Activated T-cell treated with anti-CD3 and anti-CD28 coated beads for 24 hours (primary cell): ENCODE results near the gene EVA1A.

ENCODE experiments used
- DNase-seq: peaks from one replicate; pipeline ENCODE4 v3.0.0-alpha.2; 2020; ENCODE audit warnings: low read depth

Gene EVA1A

DNA sequence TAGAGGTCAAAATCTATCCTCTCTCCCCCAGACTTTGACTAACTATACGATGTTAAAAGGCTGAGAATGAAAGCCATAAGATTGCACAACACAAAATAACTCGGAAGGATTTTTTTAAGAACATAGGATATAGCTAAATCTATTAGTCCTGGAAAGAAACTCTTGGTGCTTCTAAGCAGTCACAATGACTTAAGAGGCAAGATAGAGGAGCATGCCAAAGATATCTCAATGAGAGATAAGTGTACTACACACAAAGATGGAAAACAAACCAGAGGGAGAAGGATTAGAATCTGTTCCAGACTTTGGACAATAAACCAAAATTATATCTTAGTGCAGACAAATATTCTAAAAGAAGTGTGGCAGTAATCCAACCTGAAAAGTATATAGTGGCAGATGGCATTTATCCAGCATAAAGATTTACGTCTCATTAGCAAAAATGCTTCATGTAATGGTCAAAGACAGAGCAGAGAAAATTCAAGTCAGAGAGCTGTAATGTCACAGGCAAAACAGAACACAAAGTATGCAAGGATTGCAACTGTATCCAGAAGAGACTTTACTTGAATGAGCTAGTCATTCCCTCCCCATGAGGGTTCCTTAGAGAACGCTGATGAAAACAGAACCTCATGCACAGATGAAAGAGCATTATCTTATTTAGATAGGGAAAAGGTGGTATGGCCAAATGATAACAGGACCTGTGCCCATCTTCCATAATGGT lies 28.8 kb upstream of the EVA1A start:
- no peak for DNase-seq

DNA sequence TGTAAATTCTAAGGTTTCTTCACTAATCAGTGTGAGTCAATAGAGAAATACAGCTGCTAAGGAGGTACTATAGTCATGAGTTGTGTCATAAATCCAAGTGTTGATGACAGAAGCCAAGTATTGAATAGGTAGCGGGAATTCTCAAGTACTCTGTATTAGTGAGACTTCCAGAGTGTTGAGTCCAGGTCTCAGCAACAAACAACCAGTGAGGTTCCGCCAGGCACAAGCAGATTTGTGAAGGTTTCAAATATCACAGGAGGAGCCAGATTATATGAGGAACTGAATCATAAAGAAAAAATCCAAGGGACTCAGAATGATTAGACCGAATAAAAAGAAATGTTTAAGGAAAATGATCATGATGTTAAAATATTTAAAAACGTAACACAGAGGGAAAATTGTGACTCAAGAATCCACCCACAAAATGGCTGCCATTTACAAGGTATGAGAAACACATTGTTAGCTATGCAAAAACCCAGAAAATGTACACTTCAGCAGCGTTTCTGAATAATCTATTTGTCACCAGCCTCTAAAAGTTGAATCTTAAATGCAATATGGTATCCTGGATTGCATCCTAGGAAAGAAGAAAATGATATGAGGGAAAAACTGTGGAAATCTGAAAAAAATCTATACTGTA lies 27.3 kb upstream of the EVA1A start:
- no peak for DNase-seq

DNA sequence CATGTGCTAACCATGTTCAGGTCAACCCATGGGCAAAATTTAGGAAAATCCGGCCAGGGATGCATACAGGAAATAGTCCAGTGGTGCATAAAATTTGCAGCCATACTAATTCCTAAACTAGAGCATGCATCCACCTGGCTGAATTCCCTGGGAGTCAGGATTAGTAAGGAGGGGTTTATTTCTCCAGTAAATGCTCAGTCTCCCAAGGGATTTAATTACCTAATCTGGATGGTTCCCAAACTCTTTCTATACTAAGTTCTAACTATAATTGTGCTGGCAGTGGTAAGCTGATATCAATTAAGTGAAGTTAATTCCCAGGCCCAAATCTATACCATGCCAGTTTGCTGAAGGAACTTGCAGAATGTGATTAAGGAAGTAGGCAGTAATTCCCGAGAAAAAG lies 26.2 kb upstream of the EVA1A start:
- DNase-seq, result no peak

DNA sequence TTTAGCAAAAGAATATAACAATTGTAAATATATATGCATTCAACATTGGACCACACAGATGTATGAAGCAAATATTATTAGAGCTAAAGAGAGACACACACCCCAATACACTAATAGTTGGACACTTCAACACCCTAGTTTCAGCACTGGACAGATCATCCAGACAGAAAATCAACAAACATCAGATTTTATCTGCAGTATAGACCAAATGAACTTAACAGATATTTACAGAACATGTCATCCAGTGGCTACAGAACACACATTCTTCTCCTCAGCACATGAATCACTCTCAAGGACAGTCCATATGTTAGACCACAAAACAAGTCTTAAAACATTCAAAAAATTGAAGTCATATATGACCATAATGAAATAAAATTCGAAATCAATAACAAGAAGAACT lies 22.1 kb upstream of the EVA1A start:
- no peak for DNase-seq

DNA sequence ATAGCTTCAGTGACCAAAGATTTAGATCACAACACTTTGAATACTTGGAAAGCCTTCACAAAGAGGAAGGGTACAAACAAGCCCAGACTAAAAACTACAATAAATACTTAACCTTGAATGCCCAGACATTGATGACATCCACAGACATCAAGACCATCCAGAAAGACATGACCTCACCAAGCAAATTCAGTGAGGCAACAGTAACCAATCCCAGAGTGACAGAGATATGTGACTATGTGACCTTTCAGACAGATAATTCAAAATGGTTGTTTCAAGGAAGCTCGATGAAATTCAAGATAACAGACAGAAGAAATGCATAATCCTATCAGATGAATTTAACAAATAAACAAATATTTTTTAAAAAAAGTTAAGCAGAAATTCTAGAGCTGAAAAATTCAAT lies 19.9 kb upstream of the EVA1A start:
- no peak for DNase-seq

DNA sequence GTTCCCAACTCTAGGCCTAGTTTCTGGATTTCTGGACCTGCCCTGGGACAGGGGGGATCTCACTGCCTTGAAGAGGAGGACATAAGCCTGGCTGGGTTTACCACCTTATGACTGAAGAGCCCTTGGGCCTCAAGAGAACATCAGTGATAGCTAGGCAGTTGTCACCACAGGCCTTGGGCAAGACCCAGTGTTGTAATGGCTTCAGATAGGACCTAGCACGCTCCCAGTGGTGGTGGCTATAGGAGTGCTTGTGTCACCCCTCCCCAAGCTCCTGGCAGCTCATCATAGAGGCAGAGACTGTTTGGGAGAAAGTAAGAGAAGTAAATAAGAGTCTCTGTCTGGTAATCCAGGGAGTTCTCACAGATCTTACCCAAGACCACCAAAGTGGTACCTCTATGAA lies 19.4 kb upstream of the EVA1A start:
- no peak for DNase-seq

DNA sequence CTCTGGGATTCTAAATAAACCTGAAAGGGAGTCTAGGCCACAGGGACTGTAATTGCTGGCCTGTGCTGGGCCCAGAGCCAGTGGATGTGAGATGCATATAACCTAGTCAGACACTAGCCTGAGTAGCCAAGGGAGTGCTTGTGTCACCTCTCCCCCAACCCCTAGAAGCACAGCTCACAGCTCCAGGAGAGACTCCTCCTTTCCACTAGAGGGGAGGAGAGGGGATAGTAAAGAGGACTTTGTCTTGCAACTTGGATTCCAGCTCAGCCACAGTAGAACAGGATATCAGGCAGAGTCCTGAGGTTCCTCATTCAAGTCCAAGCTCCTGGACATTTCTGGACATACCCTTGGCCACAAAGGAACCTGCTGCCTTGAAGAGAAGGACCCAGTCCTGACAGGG lies 18.4 kb upstream of the EVA1A start:
- no peak for DNase-seq

DNA sequence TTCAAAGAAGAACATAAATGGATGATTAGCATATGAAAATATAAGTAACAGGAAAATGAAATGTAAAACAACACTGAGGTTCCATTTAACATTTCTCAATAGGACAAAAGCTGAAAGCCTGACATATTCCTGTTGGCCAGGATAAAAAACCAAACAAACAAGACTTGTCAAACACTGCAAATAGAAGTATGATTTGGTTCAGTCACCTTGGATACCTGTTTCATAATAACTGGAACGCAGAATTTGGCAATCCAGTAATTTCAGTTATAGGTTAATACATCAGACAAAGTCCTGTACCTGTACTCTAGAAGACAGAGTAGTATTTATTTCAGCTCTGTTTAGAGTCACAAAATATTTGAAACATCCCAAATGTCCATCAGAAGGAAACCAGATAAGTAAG lies 16.5 kb upstream of the EVA1A start:
- no peak for DNase-seq

DNA sequence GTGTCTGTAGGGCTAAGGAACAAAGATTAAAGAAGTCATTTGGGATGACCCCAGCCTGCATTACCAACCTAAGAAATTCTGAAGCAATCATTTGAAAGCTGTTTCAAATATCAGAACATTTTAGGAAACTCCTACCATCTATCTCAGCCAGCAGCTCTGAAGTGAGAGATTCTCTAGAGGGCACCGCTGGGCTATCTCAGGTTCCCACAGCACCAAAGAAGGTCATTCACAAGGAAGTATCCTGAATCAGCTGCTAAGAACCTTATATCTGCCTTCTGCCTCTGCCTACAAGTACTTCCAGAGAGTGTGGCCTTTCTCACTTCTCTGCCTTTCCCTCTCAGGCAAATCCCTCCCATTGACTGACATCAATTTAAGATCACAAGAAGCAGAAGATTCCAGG lies 13.4 kb upstream of the EVA1A start:
- no peak for DNase-seq

DNA sequence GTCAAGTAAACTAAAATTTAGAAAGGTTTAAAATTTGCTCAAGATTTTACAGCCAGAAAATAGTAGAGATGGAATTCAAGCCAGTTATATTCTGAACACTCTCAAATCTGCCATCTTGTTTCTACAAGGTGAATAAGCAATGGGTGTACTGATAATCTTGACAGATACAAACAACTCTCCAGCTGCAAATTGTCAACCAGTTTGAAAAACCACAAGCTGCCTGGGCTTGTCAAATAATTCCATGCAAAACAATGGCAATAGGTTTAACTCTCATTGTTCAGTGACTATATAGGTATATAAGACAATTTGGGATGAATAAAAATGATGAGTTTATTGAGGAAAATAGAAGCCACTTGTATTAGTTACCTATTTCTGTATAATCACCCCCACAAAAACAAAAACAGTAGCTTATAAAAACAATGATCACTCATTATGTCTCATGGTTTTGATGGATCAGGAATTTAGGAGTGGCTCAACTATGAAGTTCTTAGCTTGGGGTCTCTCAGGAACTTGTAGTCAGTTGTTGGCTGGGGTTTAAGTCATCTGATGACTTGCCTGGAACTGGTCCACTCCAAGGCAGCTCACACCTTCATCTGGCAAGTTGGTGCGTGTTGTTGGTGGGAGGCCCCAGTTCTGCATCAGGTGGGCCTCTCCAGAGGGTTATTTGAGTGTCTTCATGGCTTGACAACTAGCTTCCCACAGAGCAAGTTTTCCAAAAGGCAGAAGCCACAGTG lies 12.6 kb upstream of the EVA1A start:
- no peak for DNase-seq

DNA sequence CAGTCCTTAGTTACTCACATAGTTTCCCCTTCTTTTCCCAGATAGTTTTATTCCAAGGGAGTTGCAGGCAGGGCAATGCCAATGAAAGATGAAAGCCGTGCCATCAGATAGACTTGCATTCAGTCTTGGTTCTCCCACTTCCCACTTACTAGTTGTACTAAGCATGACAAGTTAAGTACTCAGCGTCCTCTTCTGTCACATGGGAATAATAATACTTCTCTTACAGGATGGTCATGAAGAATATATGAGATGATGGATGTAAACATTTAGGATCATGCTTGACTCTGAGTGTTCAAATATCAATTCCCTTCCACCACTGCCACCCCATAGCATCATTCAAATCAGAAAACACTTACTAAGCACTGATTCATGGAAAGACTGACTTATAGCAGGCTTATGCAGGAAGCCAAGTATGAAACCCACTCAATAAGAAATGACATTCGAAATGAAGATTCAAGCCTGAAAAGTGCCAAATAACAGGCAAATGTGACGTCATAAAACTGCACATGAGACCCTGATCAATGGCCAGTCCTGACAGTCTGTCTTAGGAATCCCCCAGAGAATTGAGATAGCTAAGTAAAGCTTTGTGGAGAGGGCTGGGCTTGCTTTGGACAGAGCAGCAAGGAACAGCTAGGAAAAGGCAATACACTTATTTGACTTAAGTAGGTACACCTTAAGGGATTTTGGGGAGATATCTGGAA lies 11.1 kb upstream of the EVA1A start:
- no peak for DNase-seq

DNA sequence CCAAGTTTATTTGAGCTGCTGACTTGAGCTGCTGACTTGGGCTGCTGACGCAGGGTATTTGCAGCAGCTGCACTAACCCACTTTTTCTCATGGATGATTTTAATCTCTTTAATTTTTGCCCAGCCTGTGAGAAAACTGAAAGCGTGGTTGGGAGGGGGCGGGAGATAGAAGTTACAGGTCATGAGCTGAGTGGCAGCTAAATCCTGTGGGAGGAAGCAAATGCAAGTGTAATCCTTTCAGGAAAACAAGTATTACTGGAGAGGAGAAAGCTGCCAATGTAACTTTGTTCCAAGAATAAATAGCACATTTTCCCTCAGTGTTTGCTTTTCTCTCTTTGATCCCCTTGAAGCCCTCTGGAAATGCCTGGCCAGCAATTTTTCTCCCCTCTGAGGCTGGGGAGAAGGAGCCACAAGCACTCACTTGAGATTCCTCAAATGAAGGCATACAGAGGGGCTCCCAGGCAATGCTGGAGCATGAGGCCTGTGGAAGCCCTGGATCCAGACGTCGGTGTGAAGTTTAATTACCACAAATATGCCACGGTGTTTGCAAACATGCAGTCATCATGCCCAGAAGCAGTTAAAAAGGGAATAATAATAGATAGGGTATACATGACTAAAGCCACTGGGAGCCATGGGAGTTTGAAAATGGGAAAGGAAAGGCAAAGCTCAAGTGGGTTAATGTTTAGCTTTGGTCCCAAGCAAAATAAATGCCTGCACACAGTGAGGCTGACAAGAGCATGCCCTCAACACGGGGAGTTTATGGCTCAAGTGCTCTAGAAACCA lies 10.4 kb upstream of the EVA1A start:
- DNase-seq, result no peak

DNA sequence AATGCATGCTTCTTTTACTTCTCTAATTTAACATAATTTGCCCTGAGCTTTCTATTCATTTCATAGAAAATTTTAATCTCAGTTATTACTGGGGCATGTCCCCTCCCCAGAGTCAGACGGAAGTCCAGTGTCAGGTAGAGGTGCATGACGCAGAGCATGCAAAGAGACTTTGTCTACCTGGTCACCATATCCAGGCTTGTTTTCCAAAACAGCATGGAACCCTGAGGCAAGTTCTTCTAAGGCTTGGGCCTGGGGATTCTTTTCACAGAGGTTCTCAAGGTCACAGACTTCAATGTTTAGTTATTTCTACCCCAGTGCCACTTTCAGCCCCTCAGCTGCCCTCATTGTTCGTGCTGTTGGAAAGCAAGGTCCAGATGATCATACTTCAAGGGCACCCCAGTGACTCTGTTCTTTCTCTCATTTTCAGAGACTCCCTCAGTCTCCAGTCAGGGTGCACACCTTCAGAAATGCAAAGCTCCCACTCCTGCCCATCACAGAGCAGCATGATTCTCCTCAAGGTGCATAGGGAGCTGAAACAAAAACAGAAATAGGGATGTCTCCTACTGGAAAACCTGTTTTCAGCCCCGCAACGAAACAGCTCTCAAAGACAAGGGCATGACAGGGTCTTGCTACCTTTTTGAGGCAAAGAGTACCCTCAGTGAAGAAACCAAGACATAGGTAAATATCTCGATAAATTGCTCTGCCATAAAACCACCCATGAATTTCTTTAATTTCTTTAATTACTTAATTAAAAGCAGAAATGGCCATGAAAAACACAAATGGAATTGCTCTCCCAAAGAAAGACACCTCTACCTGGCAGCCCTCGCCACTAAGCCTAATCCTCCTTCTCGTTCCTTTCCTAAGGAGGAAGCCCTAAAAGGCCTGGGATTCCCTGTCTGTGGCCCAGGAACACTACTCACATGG lies 9.5 kb upstream of the EVA1A start:
- DNase-seq, result no peak

DNA sequence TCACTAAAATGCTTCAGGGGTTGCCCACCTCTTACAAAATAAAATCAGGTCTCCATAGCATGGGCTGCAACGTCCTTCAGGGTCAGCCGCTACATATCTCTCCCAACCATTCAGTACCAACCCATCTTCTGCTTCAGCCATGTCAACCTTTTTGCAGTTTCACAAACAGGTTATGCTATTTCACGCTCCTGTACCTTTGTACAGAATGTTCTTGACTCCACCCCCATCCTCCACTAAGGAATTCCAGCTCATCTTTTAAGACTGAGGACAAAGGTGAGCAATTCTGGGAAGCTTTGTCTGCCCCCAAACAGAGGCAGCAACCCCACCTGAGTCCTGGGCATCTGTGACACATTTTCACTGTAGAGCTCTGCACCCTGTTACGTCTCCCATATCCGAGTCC lies 8.8 kb upstream of the EVA1A start:
- DNase-seq, result no peak

DNA sequence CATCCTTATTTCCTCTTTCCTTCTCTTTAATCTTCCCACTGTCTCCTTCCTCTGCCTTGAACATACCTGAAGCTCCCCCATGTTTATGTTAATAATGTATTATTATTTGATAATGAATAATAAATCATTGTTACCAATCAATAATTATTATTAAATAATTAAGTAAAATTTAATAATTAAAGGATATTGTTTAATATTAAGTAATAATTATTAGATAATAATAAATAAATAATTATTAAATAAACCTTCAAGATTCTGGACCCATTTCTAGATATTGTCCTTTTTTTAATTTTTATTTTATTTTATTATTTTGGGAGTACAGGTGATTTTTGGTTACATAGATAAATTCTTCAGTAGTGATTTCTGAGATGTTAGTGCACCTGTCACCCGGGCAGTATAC lies 7.4 kb upstream of the EVA1A start:
- DNase-seq, result no peak

DNA sequence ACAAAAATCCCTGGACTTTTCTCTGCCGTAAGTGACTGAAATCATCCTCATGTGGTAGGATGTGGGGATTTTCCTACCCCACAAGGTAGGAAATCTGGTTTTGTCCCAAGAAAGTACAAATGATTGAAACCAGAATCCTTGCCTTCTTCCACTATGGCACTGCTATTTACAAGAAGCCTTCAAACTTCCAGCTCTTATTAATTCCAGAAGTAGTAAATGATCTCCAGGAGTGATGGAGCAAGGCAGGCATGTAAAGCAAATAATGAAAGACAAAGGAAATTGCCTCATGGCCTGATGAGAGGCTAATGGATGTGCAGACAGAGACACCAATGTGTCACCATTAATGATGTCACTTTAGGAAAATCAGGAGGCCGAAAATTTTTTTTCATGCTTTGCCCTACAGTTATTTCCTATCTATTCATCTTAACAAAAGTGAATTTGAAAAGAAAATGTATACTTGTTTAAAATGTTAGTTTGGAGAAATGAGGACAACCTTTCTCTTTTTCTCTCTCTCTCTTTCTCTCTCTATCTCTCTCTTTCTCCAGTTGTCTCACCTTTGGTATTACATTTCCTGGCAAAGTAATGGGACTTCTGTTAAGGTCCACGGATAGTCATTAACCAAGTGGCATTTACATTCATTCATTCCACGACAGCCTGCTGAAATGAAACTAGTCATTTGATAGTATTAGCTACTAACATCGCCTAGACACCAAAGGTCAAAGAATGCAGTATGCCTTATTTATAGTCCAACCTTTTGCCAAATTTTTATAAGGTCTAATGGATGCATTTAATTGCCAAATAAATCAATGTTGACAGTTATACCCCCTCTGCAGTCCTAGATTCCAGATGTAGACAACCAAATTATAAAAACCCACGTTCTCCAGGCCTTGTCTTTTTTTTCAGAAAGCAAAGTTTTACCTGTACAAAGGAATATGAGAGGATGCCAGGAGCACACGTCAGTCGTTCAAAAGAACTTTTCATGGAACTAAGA lies 5.0 kb upstream of the EVA1A start:
- no peak for DNase-seq

DNA sequence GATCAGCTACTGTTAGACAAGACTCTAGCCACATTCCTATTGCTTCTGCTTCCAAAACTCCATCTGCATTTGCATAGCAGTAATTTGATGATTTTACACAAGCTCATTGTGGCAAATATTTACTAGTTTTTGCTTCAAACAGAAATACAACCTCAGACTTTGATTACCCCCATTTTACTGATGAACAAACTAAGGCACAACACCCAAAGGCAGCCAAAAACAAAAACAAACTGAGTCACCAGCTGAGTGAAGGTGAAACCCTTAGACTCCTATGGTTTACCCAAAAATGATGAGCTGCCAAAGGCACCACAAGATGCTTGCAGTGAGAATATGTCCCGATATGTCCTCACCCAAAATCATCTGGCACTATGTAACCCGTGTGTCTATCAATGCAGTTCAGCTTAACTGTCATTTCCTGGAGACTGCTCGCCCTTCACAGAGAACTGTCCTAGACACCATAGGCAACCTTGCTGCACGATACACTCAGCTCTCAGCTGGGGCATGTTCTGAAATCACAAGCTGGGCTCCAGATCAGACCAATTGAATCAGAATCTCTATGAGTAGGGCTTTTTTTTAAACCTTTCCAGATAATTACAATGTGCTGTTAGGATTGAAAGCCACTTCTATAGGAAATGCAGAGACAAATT lies 4.1 kb upstream of the EVA1A start:
- no peak for DNase-seq

DNA sequence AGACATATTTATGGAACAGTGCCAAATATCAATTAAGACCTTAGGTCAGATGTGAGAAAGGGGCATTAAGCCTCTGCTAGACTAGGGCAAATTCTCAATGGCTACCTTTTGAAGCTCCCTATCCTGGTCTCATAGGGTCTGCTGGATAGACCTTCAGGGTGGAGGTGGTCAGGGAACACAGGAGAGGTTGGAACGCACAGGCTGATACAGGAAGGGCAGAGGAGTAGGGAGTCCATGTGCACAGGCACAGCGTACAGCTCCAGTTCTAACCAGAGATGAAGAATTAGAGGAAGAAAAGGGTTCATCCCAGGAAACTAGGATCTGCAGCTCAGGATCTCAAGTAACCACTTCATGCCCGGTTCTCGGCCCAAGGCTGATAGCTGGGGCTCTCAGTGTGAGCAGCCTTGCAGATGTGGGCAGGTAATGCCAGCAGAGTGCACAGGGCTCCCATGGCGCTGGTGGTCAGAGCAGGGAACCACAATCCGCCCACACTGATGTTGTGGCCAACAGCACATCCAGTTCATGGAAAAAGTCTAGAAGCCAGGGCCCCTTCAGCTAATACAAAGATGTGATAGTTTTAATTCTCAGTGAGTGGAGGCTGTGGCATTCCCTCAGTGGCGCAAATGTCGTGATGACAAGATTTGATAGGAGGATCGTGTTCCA lies 3.4 kb upstream of the EVA1A start:
- DNase-seq, result no peak

DNA sequence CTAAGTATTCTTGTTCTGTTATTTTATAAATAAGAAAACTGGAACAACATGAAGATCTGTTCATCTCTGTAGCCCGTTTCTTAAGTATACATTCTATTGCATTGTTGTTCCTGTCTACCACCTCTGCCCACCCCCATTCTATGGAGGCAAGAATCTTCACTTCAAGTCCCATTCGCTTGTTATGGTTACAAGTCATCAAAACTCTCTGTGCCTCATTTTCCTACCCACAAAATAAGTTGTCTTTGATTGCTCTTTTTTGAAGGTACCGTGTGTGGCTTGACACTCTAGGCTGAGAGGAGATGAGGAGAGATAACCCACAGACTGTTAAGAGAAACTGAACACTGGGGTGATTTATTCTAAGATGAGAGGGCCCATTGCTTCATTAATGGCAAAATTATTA lies 2.9 kb upstream of the EVA1A start:
- DNase-seq, result no peak
